ENCODE results near the gene WNT7B. TPM values are rescaled to one million over a fixed set of nuclear protein-coding genes. Genes with fewer than 3 reads are reported as not detected.

The WNT7B gene
- total and polyA plus RNA-seq, 2 donors (not counting 1 experiment from before 2014, with no cell fraction given): 0.22 to 0.67 TPM

DNA sequence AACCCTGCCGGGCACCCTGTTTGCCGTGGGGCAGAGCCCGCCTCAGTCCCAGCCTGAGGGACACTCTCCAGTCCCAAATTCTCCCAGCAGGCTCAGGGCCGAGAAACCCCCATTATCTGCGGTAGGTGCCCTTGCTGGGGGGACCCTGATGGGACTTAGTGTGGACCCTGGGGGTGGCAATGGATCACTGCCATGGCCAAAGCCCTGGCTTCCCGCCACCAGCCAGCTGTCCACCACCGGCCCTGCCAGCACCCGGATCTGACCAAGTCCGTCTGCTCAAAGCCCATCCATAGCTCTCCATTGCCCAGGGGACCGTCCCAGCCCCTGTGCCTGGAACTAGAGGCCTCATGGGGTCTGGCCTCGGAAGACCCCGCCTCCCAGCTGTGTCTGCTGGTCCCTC is 24.4 kb downstream of the WNT7B start:
- Mint-ChIP-seq H3K4me1 (peaks cover 26% of the 10 kb centered on the region), H3K27me3 (peaks cover 13% of the 10 kb centered on the region), H3K27ac (no peak overlapping the region), H3K4me3 (no peak overlapping the region), H3K9me3 (ENCODE audit: insufficient read depth) (no peaks in the 10 kb centered on the region)
- Histone ChIP-seq H3K4me2 (replicated peaks; ENCODE audit: low read depth, low read length, poor library complexity, severe bottlenecking) (no peak overlapping the region), H3K4me3 (ENCODE audit: control extremely low read depth in 1 of 5, extremely low read depth in 1 of 5, insufficient read depth in 1 of 5, low read depth in 2 of 5, low read length in 4 of 5) (no peak overlapping the region), H3K9me3 (ENCODE audit: control extremely low read depth in 1 of 3, control insufficient read depth in 2 of 3, insufficient read depth in 1 of 3, low read length in 2 of 3) (peaks cover 0 to 5% (median 0%) of the 10 kb centered on the region in 3 donors), H3K79me2 (ENCODE audit: control insufficient read depth, insufficient read depth, low read length) (no peaks in the 10 kb centered on the region), H3K36me3 (replicated peaks in 1 of 2; ENCODE audit: control extremely low read depth in 1 of 2, control insufficient read depth in 1 of 2, extremely low read depth in 1 of 2, insufficient read depth in 2 of 2, low read length in 1 of 2) (no peaks in the 10 kb centered on the region), H3K27me3 (replicated peaks in 1 of 4; ENCODE audit: control extremely low read depth in 1 of 4, control insufficient read depth in 3 of 4, insufficient read depth in 4 of 4, low read length in 3 of 4) (peaks cover 0 to 27% (median 7%) of the 10 kb centered on the region in 4 experiments), H3K9ac (ENCODE audit: low read length) (no peak overlapping the region), H2AFZ (ENCODE audit: insufficient read depth, low read depth, low read length, poor library complexity, severe bottlenecking) (no peak overlapping the region), H3K4me1 (ENCODE audit: control insufficient read depth in 2 of 2, insufficient read depth in 2 of 2, low read length in 2 of 2) (peaks cover 15 to 23% of the 10 kb centered on the region in 2 donors), H4K20me1 (ENCODE audit: control insufficient read depth, insufficient read depth, low read length, poor library complexity, severe bottlenecking) (no peaks in the 10 kb centered on the region), H3K27ac (ENCODE audit: low read length in 2 of 2) (no peak overlapping the region)
- DNase-seq (no peak), ATAC-seq (ENCODE audit: low read depth) (no peak)
- TF ChIP-seq, protein P1, sequence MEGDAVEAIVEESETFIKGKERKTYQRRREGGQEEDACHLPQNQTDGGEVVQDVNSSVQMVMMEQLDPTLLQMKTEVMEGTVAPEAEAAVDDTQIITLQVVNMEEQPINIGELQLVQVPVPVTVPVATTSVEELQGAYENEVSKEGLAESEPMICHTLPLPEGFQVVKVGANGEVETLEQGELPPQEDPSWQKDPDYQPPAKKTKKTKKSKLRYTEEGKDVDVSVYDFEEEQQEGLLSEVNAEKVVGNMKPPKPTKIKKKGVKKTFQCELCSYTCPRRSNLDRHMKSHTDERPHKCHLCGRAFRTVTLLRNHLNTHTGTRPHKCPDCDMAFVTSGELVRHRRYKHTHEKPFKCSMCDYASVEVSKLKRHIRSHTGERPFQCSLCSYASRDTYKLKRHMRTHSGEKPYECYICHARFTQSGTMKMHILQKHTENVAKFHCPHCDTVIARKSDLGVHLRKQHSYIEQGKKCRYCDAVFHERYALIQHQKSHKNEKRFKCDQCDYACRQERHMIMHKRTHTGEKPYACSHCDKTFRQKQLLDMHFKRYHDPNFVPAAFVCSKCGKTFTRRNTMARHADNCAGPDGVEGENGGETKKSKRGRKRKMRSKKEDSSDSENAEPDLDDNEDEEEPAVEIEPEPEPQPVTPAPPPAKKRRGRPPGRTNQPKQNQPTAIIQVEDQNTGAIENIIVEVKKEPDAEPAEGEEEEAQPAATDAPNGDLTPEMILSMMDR (IDR thresholded peaks at IDR 0.05): no peak
- no peak for TF ChIP-seq EZH2 (IDR thresholded peaks at IDR 0.05; ENCODE audit: borderline replicate concordance, insufficient read depth, low read depth, low read length, poor library complexity, severe bottlenecking)
- intact Hi-C loops (cut with micrococcal nuclease): no loop called here
- POLR2A ChIA-PET: no interaction called here
- WGBS (ENCODE audit: insufficient coverage): 86% methylated on average over 11 of the region's 12 CpGs
- CTCF ChIA-PET: interaction anchor here (1.1 kb wide), 1 partner anchor 89 kb away, joined by 4 read pairs; no protein-coding TSS in a partner anchor

DNA sequence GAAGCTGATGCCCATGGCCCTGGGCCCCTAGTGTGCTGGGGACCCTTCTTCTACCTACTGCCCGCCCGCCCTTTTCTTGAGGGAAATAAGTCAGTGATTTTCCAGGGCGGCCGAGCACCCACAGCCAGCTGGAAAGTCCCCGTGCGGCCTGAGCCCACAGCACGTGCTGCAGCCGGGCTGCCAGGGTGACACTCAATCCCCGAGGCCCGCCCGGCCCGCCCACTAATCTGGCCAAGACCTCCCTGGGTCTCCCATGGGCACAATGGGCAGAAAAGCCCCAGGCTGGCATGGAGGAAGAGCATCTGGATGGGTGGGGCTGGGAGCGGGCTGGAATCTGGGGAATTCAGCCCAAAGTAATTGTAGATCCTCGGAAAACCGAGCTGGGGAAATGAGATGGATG is 24.8 kb downstream of the WNT7B start:
- Mint-ChIP-seq H3K27me3 (peaks cover 13% of the 10 kb centered on the region), H3K9me3 (ENCODE audit: insufficient read depth) (no peaks in the 10 kb centered on the region), H3K27ac (no peak overlapping the region), H3K4me3 (no peak overlapping the region), H3K4me1 (peaks cover 30% of the 10 kb centered on the region)
- Histone ChIP-seq H4K20me1 (ENCODE audit: control insufficient read depth, insufficient read depth, low read length, poor library complexity, severe bottlenecking) (no peaks in the 10 kb centered on the region), H3K4me1 (ENCODE audit: control insufficient read depth in 2 of 2, insufficient read depth in 2 of 2, low read length in 2 of 2) (peaks cover 19 to 27% of the 10 kb centered on the region in 2 donors), H3K79me2 (ENCODE audit: control insufficient read depth, insufficient read depth, low read length) (no peaks in the 10 kb centered on the region), H3K36me3 (replicated peaks in 1 of 2; ENCODE audit: control extremely low read depth in 1 of 2, control insufficient read depth in 1 of 2, extremely low read depth in 1 of 2, insufficient read depth in 2 of 2, low read length in 1 of 2) (no peaks in the 10 kb centered on the region), H3K9ac (ENCODE audit: low read length) (no peak overlapping the region), H3K9me3 (ENCODE audit: control extremely low read depth in 1 of 3, control insufficient read depth in 2 of 3, insufficient read depth in 1 of 3, low read length in 2 of 3) (peaks cover 0 to 5% (median 0%) of the 10 kb centered on the region in 3 donors), H3K27me3 (replicated peaks in 1 of 4; ENCODE audit: control extremely low read depth in 1 of 4, control insufficient read depth in 3 of 4, insufficient read depth in 4 of 4, low read length in 3 of 4) (peaks cover 0 to 27% (median 7%) of the 10 kb centered on the region in 4 experiments), H3K27ac (ENCODE audit: low read length in 2 of 2) (no peak overlapping the region), H3K4me2 (replicated peaks; ENCODE audit: low read depth, low read length, poor library complexity, severe bottlenecking) (no peak overlapping the region), H3K4me3 (ENCODE audit: control extremely low read depth in 1 of 5, extremely low read depth in 1 of 5, insufficient read depth in 1 of 5, low read depth in 2 of 5, low read length in 4 of 5) (no peak overlapping the region), H2AFZ (ENCODE audit: insufficient read depth, low read depth, low read length, poor library complexity, severe bottlenecking) (no peak overlapping the region)
- ChIA-PET POLR2A (no interaction called here), CTCF (interaction anchor here (1.1 kb wide), 1 partner anchor 88 kb away, joined by 4 read pairs; no protein-coding TSS in a partner anchor)
- DNase-seq: no peak
- no peak for ATAC-seq (ENCODE audit: low read depth)
- WGBS (ENCODE audit: insufficient coverage): 78% methylated on average over 9 of the region's 15 CpGs
- intact Hi-C loops (cut with micrococcal nuclease): no loop called here
- TF ChIP-seq, protein P1 (IDR thresholded peaks at IDR 0.05): no peak
- no peak for TF ChIP-seq EZH2 (IDR thresholded peaks at IDR 0.05; ENCODE audit: borderline replicate concordance, insufficient read depth, low read depth, low read length, poor library complexity, severe bottlenecking)

Data from B cell (primary cell).